HL-60 (cell line): Measurements from ENCODE around the gene SLC15A5.

Experiments used
- CTCF ChIP-seq: IDR thresholded peaks from one replicate; pipeline ENCODE4 v1.5.1; 2011; ENCODE audit warnings: low read length, control low read depth, inconsistent platforms; ENCODE audit not compliant: insufficient read depth
- REST ChIP-seq: IDR thresholded peaks from 2 replicates; pipeline ENCODE4 v1.6.1; 2012; ENCODE audit warnings: low read depth; ENCODE audit not compliant: insufficient replicate concordance

- TF ChIP-seq CTCF (no peak), REST (no peak)
Observed at GRCh38 chr12:16224196-16224595, 53.3 kb downstream of the SLC15A5 start.
